Activated CD4-positive, alpha-beta T cell treated with anti-CD3 and anti-CD28 coated beads, Interleukin-2, amount 50 U/mL, for 24 hours (primary cell): ENCODE data around the gene PMF1.

Experiments
- DNase-seq, 2 donors: peaks; one replicate each; pipeline ENCODE4 v3.0.0-alpha.2; 2020; ENCODE audit warnings: low read depth in 1 of 2, low spot score in 1 of 2

The PMF1 gene

DNA sequence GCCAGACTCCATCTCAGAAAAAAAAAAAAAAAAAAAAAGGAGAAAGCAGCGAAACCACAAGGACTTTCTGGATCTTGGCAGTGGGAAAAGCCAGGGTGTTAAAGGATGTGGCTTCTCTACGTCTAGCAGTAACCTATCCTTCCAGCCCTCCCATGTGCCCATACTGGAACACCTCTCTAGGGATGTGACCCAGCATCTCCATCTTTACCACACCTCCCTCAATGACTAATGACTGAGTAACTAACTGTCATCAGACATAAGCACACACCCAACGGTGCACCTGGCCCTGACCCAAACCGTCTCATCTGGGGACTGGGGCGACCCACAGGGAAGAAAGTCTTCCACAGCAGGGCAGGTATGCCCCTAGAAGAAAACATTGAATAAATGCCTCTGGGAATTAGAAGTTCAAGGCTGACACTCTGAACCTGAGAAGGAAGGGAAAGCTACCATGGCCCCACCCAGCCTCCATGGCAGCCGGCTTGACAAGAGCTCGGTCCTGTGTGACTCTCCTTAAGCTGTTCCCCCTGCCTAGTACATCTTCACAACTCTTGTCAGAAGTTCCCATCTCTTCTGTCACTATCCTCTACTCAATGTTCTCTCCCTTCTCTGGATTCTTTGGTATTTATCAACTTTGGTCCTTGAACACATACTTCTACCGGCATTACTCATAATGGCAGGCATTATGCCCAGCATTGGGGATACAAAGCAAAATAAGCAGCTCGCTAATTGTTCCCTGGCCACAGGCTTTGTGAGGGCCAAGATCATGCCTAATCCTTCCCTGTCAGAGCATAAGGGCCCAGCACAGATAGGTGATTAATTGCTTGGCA lies 49.9 kb downstream of the PMF1 start:
- no peak for DNase-seq

- no peak for DNase-seq
Measured at GRCh38 chr1:156263288-156263655, 50.5 kb downstream of the PMF1 start.

GRCh38 chr1:156266051-156266450 lies 53.2 kb downstream of the PMF1 start:
- DNase-seq = no peak

- no peak for DNase-seq
Measured at GRCh38 chr1:156268336-156268735, 55.5 kb downstream of the PMF1 start.

- DNase-seq = no peak
Measured at GRCh38 chr1:156270314-156270713, 57.5 kb downstream of the PMF1 start.

DNA sequence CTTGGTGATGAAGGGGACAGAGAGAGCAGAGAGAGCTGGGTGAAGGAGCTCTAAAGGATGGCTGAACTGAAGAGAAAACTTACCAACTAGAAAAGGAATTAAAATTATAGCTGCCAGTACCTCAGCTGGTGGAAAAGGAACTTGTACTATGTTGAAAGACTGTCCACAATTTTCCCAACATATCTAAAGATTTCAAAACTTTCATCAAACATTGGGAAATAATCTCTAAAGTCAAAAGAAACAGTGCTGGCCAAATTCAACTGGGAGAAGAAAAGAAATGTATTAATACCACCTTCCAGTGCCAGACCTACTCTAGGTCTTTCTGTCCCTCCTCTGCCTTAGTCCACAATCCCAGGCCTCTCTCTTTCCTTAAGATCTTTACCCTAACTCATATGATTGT lies 63.7 kb downstream of the PMF1 start:
- no peak for DNase-seq

GRCh38 chr1:156276966-156277381 lies 64.2 kb downstream of the PMF1 start:
- DNase-seq = no peak

DNA sequence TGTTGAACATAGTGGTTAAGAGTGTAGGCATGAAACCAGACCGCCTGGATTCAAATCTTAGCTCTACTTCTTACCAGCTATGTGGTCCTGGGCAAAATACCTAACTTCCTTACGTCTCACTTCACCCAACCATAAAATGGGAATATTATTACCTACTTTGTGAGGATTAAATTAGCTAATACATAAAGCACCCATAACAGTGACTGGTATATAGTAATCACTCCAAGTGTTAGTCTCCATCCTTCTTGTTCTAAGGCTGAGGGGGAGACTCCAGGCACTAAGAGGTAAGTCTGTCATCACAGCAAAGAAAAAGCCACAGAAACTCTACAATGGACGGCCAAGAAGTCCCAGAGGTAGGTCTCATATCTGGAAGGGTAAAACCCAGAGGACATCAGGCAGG lies 67.0 kb downstream of the PMF1 start:
- no peak for DNase-seq

DNA sequence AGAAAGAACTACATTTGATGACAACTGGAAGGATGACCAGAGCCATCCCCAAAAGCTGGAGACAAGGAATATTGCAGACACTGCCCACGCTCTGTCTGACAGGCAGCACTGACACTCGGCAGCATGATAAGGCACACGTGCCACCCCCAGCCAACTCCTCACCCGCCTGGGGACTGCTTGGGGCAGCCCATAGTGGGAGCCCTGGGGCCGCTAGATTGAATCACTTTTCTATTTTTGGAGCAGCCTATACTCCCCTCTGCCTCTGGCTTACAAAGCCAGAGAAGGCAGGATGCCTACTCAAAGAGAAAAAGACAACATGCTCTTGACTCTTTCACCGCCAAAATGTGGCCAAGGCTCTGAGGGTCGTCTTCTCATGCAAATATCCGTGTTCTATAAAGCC lies 68.5 kb downstream of the PMF1 start:
- DNase-seq = peak in 1 of 2 donors; percentile 37

DNA sequence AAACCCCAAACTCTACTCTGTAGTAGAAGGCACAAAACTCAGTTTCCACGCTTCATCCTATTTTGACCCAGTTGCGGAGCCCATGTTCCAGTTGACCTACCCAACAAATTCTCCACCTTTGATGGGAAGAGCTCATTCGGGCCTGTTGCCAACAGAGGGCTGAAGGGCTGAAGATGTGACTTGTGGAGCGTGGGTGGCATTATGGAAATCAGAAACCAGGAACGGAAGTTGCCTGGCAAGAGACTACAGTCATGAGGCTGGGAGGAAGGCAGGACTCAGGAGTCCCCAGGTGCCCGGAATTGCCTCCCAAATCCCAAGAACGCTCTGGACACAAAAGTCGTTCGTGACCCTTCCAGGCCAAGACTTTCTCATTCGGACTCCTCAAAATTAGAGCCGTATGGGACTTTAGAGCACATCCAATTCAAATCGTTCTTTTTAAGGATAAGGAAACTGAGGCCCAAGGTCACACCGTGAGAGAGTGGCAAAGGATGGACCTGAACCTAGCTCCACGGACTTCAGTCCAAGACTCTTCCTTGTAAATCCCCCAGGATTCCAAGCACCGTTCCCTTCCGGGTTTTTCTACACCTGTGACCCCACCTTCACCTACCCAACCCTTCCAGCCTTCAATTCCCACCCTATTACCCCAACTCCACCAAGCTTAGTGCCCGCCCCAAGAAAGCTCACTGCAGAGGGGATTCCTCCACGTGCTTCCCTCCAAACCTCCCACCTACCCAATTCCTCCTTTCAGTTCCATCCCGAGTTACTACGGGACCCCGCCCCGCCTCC lies 69.1 kb downstream of the PMF1 start:
- no peak for DNase-seq

GRCh38 chr1:156282479-156283222 lies 69.8 kb downstream of the PMF1 start, which contains the start of gene SMG5:
Gene SMG5 (minus strand): TSS chr1:156282825. CDS start chr1:156282680, 145 bp downstream.
- DNase-seq = peak; percentile 85 to 95

- no peak for DNase-seq
Measured at GRCh38 chr1:156283521-156283920, 70.7 kb downstream of the PMF1 start.

GRCh38 chr1:156284112-156284511 lies 71.3 kb downstream of the PMF1 start, which contains the start of gene TMEM79:
Gene TMEM79 (plus strand): TSS chr1:156284325. CDS start chr1:156285227, 902 bp downstream.
- no peak for DNase-seq

- no peak for DNase-seq
Measured at GRCh38 chr1:156284757-156285156, 72.0 kb downstream of the PMF1 start.

DNA sequence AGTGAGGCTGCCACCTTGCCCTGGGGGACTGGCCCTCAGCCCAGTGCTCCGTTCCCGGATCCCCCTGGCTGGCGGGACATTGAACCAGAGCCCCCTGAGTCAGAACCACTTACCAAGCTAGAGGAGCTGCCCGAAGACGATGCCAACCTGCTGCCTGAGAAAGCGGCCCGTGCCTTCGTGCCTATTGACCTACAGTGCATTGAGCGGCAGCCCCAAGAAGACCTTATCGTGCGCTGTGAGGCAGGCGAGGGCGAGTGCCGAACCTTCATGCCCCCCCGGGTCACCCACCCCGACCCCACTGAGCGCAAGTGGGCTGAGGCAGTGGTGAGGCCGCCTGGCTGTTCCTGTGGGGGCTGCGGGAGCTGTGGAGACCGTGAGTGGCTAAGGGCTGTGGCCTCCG lies 72.6 kb downstream of the PMF1 start:
- no peak for DNase-seq

- DNase-seq = no peak
Measured at GRCh38 chr1:156286061-156286460, 73.3 kb downstream of the PMF1 start.
